Right lobe of liver (tissue), 4 donors: ENCODE data around the gene PRR16.

Source experiments
- CTCF ChIP-seq, 4 donors: fragments of 200-600 bp in 3 of 4; fragments of 450-650 bp in 1 of 4; IDR thresholded peaks; one replicate each; pipeline versions ENCODE4 v1.5.1 to v1.8.0; 2016 to 2022; ENCODE audit warnings: antibody characterized with exemption in 4 of 4, mild to moderate bottlenecking in 2 of 4
- POLR2A ChIP-seq: fragments of 450-650 bp; IDR thresholded peaks from one replicate; pipeline ENCODE4 v1.6.1; 2017; ENCODE audit warnings: antibody characterized with exemption, mild to moderate bottlenecking
- donor health status: DM: no; HTN: no; CAD: no.
- donor health status: DM: no; HTN: no; CAD: no.
- donor health status: DM: no; HTN: yes; CAD: no.

DNA sequence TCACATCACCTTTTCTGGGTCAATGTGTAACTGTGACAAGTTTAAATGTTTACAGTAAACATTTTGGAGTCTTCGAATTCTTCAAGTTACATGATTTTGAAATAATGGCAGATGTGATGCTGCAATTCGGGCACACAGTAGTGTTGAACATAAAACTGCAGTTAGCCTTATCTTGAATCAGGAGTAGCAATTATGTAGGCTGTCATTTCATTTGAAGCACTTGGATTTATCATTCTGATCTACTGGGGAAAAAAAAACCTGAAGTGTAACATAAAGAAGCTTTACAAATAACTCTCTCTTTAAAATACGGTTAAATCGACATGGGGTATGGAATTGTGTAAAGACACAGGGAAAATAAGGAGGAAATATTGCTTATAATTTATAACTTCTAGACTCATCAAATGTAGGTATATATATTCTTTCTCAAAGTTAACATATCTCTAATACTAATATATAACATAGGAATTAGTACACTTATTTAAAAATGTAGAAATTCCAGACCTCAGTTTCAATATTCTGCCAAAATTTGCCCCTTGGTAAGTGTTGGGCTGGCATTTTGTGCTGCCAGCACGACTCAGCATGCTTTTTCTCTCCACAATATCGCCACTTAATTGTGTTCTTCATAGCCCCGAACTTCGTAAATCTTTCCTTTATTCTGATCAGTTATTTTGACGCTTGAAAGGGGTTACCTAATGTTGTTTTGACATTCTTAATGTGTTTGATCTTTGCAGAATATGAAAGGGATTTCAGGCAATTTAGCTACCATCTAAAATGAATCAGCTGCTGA, 226.7 kb downstream of the PRR16 start:
- TF ChIP-seq CTCF (IDR thresholded peaks at IDR 0.05) = no peak
- no peak for TF ChIP-seq POLR2A
